ENCODE data around the gene BBS9.

BBS9 gene

DNA sequence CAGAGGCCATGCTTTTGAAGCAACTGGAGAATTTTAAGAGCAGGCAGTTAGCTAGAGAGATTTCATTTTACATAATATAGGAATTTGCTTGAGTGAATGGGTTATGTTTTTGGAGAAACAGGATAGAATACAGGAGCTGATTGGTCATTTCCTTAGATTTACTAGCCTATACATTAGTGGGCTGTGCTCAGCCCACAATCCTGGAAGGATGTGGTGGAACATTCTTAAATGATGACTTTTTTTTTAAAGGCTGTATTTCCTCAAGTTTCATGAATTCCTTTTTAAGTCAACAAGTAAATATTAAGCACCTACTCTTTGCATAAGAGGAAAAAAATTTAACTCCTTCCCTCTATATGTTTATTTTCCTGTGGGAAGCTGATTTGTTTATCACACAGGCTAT is 461.6 kb downstream of the BBS9 start:
- TF ChIP-seq, protein P1, sequence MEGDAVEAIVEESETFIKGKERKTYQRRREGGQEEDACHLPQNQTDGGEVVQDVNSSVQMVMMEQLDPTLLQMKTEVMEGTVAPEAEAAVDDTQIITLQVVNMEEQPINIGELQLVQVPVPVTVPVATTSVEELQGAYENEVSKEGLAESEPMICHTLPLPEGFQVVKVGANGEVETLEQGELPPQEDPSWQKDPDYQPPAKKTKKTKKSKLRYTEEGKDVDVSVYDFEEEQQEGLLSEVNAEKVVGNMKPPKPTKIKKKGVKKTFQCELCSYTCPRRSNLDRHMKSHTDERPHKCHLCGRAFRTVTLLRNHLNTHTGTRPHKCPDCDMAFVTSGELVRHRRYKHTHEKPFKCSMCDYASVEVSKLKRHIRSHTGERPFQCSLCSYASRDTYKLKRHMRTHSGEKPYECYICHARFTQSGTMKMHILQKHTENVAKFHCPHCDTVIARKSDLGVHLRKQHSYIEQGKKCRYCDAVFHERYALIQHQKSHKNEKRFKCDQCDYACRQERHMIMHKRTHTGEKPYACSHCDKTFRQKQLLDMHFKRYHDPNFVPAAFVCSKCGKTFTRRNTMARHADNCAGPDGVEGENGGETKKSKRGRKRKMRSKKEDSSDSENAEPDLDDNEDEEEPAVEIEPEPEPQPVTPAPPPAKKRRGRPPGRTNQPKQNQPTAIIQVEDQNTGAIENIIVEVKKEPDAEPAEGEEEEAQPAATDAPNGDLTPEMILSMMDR (IDR thresholded peaks at IDR 0.05; ENCODE audit: unreplicated experiment in 3 of 3), result no peak
- H3K9me3 Mint-ChIP-seq, result no peaks in the 10 kb centered on the region
- peak overlapping the region in 1 of 3 experiments; percentile 61 for H3K27ac Mint-ChIP-seq
- H3K27me3 Mint-ChIP-seq (ENCODE audit: low read depth), result no peaks in the 10 kb centered on the region
- peaks cover 28% of the 10 kb centered on the region for H3K4me1 Mint-ChIP-seq
- H3K36me3 Mint-ChIP-seq (ENCODE audit: low read depth), result no peaks in the 10 kb centered on the region
- no peak overlapping the region for H3K4me3 Mint-ChIP-seq

DNA sequence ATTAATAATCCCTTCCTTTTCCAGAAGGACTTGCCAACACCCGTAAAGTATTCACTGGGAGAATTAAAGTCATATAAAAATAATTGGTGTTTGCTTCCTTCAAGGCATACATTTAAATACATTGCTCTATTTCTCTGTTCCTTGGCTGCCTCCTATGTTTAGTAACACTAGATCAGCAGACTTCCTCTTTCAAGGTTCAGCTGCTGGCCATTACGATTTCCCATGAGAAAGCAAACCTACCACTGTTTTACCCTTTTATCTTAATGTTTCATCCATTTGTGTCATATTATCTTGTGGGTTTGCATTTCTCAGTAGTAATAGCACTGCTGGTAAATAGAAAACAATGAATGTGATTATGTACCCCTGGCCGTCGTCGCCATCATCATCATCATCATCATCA is 462.1 kb downstream of the BBS9 start:
- Mint-ChIP-seq H3K9me3 (no peaks in the 10 kb centered on the region), H3K4me1 (peaks cover 29% of the 10 kb centered on the region), H3K4me3 (no peak overlapping the region), H3K27ac (peak overlapping the region in 2 of 3 experiments; percentile 49 to 61), H3K36me3 (ENCODE audit: low read depth) (no peaks in the 10 kb centered on the region), H3K27me3 (ENCODE audit: low read depth) (no peaks in the 10 kb centered on the region)
- TF ChIP-seq, protein P1 (IDR thresholded peaks at IDR 0.05; ENCODE audit: unreplicated experiment in 3 of 3), result no peak

DNA sequence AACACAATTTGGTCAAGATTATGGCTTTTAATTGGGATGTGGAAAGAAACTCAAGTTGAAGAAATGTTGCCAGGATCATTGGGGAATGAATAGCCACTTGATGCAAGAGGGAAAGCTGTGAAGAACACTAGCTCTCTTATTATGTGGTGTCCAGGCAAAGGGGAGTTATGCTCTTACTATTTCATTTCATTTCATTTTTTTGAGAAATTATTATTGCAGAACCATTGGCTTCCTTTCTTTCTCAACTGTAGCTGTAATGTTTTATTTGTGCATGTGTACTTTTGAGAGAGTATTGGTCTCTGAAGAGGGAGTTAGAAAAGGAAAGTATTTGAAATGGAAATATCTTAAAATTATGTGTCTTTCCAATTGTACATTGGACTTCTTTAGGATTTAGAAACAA is 463.4 kb downstream of the BBS9 start:
- TF ChIP-seq, protein P1 (IDR thresholded peaks at IDR 0.05; ENCODE audit: unreplicated experiment in 3 of 3), result no peak

DNA sequence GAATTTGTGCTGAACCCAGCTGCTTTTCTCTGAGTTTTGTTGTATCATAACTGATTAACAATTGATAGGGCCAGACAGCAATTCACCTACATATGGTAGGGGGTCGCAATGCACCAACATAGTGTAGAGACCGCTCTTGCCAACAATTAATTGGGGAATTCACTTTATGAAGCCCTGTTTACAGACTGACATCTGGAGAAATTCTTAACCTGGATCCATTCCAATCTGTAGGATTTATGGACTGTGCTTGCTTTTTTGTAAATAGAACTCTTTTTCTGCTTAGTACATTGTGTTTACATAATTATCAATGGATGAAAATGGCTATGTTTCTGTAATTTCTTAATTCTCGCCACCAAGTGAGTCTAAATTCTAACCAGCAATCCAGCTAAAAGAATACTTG is 464.2 kb downstream of the BBS9 start:
- Mint-ChIP-seq H3K27ac (peak overlapping the region; percentile 46 to 72 (median 67)), H3K36me3 (ENCODE audit: low read depth) (no peaks in the 10 kb centered on the region), H3K4me3 (no peak overlapping the region), H3K4me1 (peaks cover 39% of the 10 kb centered on the region), H3K27me3 (ENCODE audit: low read depth) (no peaks in the 10 kb centered on the region), H3K9me3 (no peaks in the 10 kb centered on the region)
- TF ChIP-seq, protein P1 (IDR thresholded peaks at IDR 0.05; ENCODE audit: unreplicated experiment in 3 of 3), result no peak

More for the DNA sequence above, 463.4 kb downstream of the BBS9 start:
- no peaks in the 10 kb centered on the region for H3K27me3 Mint-ChIP-seq (ENCODE audit: low read depth)
- peaks cover 39% of the 10 kb centered on the region for H3K4me1 Mint-ChIP-seq
- H3K4me3 Mint-ChIP-seq, result no peak overlapping the region
- H3K9me3 Mint-ChIP-seq, result no peaks in the 10 kb centered on the region
- no peaks in the 10 kb centered on the region for H3K36me3 Mint-ChIP-seq (ENCODE audit: low read depth)
- peak overlapping the region; percentile 46 to 72 (median 67) for H3K27ac Mint-ChIP-seq

DNA sequence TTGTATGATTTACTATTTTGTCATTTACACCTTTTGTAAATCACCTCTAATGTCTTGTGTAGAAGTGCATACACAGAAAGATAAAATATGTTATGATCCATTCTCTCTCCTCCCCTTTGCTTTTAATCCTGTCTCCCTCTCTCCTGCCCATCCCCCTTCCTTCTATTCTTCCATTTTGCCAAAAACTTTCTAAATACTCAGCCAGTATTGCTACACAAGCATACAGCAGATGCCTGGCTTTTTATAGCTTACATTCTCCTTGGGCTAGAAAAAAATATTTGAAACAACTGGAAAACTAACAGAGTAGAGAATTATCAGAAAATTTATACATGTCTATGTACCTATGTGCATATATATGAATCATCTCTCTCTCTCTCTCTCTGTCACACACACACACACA is 467.3 kb downstream of the BBS9 start:
- H3K4me1 Mint-ChIP-seq, result peaks cover 33% of the 10 kb centered on the region
- TF ChIP-seq, protein P1 (IDR thresholded peaks at IDR 0.05; ENCODE audit: unreplicated experiment in 3 of 3), result no peak
- no peaks in the 10 kb centered on the region for H3K27me3 Mint-ChIP-seq (ENCODE audit: low read depth)
- no peak overlapping the region for H3K4me3 Mint-ChIP-seq
- H3K9me3 Mint-ChIP-seq, result no peaks in the 10 kb centered on the region
- peak overlapping the region; percentile 9 to 48 (median 10) for H3K27ac Mint-ChIP-seq
- H3K36me3 Mint-ChIP-seq (ENCODE audit: low read depth), result no peaks in the 10 kb centered on the region

DNA sequence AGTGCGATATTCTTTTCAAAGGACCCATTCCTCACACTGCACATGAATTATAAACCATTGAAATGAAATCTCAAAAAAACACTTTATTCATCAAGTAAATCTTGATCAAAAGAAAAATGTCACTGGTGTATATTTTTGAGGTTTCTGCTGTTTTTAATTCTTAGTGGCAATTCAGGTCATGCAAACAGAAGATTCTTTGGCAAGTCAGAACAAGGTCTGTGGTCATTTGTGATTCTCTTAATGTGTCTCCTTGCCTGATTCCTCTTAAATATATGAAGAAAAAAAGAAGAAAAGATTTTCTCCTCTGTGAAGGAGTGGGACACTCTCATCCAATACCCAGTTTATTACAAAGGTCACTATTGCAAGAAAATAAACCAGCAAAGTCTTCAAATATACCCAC is 467.8 kb downstream of the BBS9 start:
- H3K9me3 Mint-ChIP-seq, result no peaks in the 10 kb centered on the region
- TF ChIP-seq, protein P1 (IDR thresholded peaks at IDR 0.05; ENCODE audit: unreplicated experiment in 3 of 3), result no peak
- H3K36me3 Mint-ChIP-seq (ENCODE audit: low read depth), result no peaks in the 10 kb centered on the region
- no peaks in the 10 kb centered on the region for H3K27me3 Mint-ChIP-seq (ENCODE audit: low read depth)
- H3K27ac Mint-ChIP-seq, result peak overlapping the region in 2 of 3 experiments; percentile 9 to 13
- peaks cover 30% of the 10 kb centered on the region for H3K4me1 Mint-ChIP-seq
- H3K4me3 Mint-ChIP-seq, result no peak overlapping the region

All from nephron (organoid).